Endodermal cell (in vitro differentiated cells): Measurements from ENCODE around the gene MSLN. TPM values are rescaled to one million over a fixed set of nuclear protein-coding genes. Genes with fewer than 3 reads are reported as not detected.

Experiments
- DNase-seq: peaks from one replicate; pipeline ENCODE4 v3.0.0-alpha.2; 2017
- H3K27ac ChIP-seq: 2 replicates; pipeline ENCODE4 v1.5.1; 2013; ENCODE audit warnings: mild to moderate bottlenecking, low read depth, low read length, moderate library complexity
- H3K27me3 ChIP-seq: 2 replicates; pipeline ENCODE4 v1.6.1; 2013; ENCODE audit warnings: mild to moderate bottlenecking, low read length, moderate library complexity; ENCODE audit not compliant: insufficient read depth, control insufficient read depth, poor library complexity, severe bottlenecking
- H3K36me3 ChIP-seq: 2 replicates; pipeline ENCODE4 v1.7.0; 2013; ENCODE audit warnings: mild to moderate bottlenecking, low read length, moderate library complexity; ENCODE audit not compliant: control insufficient read depth, insufficient read depth
- H3K4me1 ChIP-seq: one replicate; pipeline ENCODE4 v1.7.0; 2013; ENCODE audit warnings: low read length; ENCODE audit not compliant: control insufficient read depth, insufficient read depth
- H3K4me3 ChIP-seq: 2 replicates; pipeline ENCODE4 v1.5.1; 2013; ENCODE audit warnings: mild to moderate bottlenecking, low read length, moderate library complexity
- H3K9ac ChIP-seq: 2 replicates; pipeline ENCODE4 v1.6.1; 2013; ENCODE audit warnings: mild to moderate bottlenecking, low read length, moderate library complexity; ENCODE audit not compliant: poor library complexity, severe bottlenecking; ENCODE audit errors: extremely low read depth
- H3K9me3 ChIP-seq: 2 replicates; pipeline ENCODE4 v1.6.1; 2013; ENCODE audit warnings: mild to moderate bottlenecking, low read length, moderate library complexity; ENCODE audit not compliant: control insufficient read depth
- H3K27ac Mint-ChIP-seq: 2 replicates; pipeline ENCODE4 v1.8.0; 2020; ENCODE audit warnings: mixed read lengths
- H3K27me3 Mint-ChIP-seq: 2 replicates; pipeline ENCODE4 v1.8.0; 2021; ENCODE audit warnings: mild to moderate bottlenecking, mixed read lengths; ENCODE audit not compliant: insufficient read depth
- H3K36me3 Mint-ChIP-seq: 2 replicates; pipeline ENCODE4 v1.8.0; 2020; ENCODE audit warnings: low read depth, mixed read lengths
- H3K4me1 Mint-ChIP-seq: 2 replicates; pipeline ENCODE4 v1.8.0; 2020; ENCODE audit warnings: mixed read lengths
- H3K4me3 Mint-ChIP-seq: 2 replicates; pipeline ENCODE4 v1.8.0; 2020; ENCODE audit warnings: mild to moderate bottlenecking, moderate library complexity, mixed read lengths
- H3K9me3 Mint-ChIP-seq: 2 replicates; pipeline ENCODE4 v1.8.0; 2020; ENCODE audit warnings: mild to moderate bottlenecking, mixed read lengths
- CTCF ChIP-seq: fragments of 200-600 bp; sonication (generic); conservative IDR thresholded peaks from 2 replicates; pipeline ENCODE4 v1.5.0; 2021; ENCODE audit warnings: antibody characterized with exemption, mild to moderate bottlenecking
- WGBS, 2 experiments: methylation state at CpG; one replicate each; pipeline versions ENCODE4 v1.1.5 to v1.1.7; 2013; ENCODE audit warnings: missing lambda C conversion rate in 2 of 2, mixed read lengths in 1 of 2; ENCODE audit not compliant: insufficient coverage in 1 of 2, insufficient read length in 1 of 2; 5-methylcytosine and 5-hydroxymethylcytosine counted together
- total RNA-seq, 2 donors: library from RNA; stranded (reverse); fragmentation: NEBNext Ultra II Directional in 1 of 2; extraction: Animal tissue kit (Norgen Biotek cat#: 25700) in 1 of 2; gene quantifications; 2 replicates in 1 of 2; 3 replicates in 1 of 2; pipeline ENCODE4 v1.2.1, GENCODE V29; 2021

Gene MSLN
- total RNA-seq, 2 donors from 2014 or later, result 0.42 to 0.86 TPM

- no peak overlapping the region for H3K4me3 Mint-ChIP-seq
- no peaks in the 10 kb centered on the region for H3K36me3 Mint-ChIP-seq
- peaks cover 8% of the 10 kb centered on the region for H3K27me3 Mint-ChIP-seq
- H3K4me1 ChIP-seq, result no peaks in the 10 kb centered on the region
- no peak overlapping the region for H3K4me3 ChIP-seq
- H3K9me3 ChIP-seq, result no peaks in the 10 kb centered on the region
- H3K27ac ChIP-seq, result no peak overlapping the region
- no peaks in the 10 kb centered on the region for H3K27me3 ChIP-seq
- no peak for TF ChIP-seq CTCF
- WGBS, 2 experiments, result 93% methylated on average over 11 to 15 of the region's 15 CpGs
- DNase-seq, result no peak
- H3K27ac Mint-ChIP-seq, result no peak overlapping the region
- no peaks in the 10 kb centered on the region for H3K36me3 ChIP-seq
- H3K9ac ChIP-seq, result no peak overlapping the region
- H3K9me3 Mint-ChIP-seq, result peaks cover 5% of the 10 kb centered on the region
- H3K4me1 Mint-ChIP-seq, result no peaks in the 10 kb centered on the region
These were observed 469 bp upstream of the MSLN start for GRCh38 chr16:760065-760464.

GRCh38 chr16:761625-762513, 1.3 kb downstream of the MSLN start:
- Histone ChIP-seq H3K36me3 (no peaks in the 10 kb centered on the region), H3K9ac (no peak overlapping the region)
- H3K4me3 Mint-ChIP-seq, result no peak overlapping the region

GRCh38 chr16:762595-763268, 2.2 kb downstream of the MSLN start:
- H3K4me1 ChIP-seq, result no peaks in the 10 kb centered on the region
- no peak overlapping the region for H3K9ac ChIP-seq
- H3K9me3 Mint-ChIP-seq, result no peaks in the 10 kb centered on the region
- no peak overlapping the region for H3K4me3 Mint-ChIP-seq
- no peaks in the 10 kb centered on the region for H3K27me3 Mint-ChIP-seq
- H3K27ac ChIP-seq, result no peak overlapping the region
- no peaks in the 10 kb centered on the region for H3K36me3 ChIP-seq
- no peak overlapping the region for H3K27ac Mint-ChIP-seq
- H3K36me3 Mint-ChIP-seq, result no peaks in the 10 kb centered on the region
- H3K4me1 Mint-ChIP-seq, result no peaks in the 10 kb centered on the region
- H3K4me3 ChIP-seq, result no peak overlapping the region
- H3K27me3 ChIP-seq, result no peaks in the 10 kb centered on the region
- no peak for TF ChIP-seq CTCF
- WGBS, 2 experiments, result 88 to 92% methylated on average over 9 to 17 of the region's 17 CpGs
- H3K9me3 ChIP-seq, result no peaks in the 10 kb centered on the region
- no peak for DNase-seq

More at GRCh38 chr16:761625-762513, 1.3 kb downstream of the MSLN start:
- Mint-ChIP-seq H3K9me3 (no peaks in the 10 kb centered on the region), H3K4me1 (no peaks in the 10 kb centered on the region), H3K36me3 (no peaks in the 10 kb centered on the region), H3K27ac (no peak overlapping the region), H3K27me3 (no peaks in the 10 kb centered on the region)
- no peaks in the 10 kb centered on the region for H3K9me3 ChIP-seq
- no peaks in the 10 kb centered on the region for H3K4me1 ChIP-seq
- 90 to 92% methylated on average over 9 to 22 of the region's 22 CpGs for WGBS, 2 experiments
- no peaks in the 10 kb centered on the region for H3K27me3 ChIP-seq
- H3K4me3 ChIP-seq, result no peak overlapping the region
- no peak for TF ChIP-seq CTCF
- H3K27ac ChIP-seq, result no peak overlapping the region
- no peak for DNase-seq
